ENCODE results near the gene ALG12.

Gene ALG12

DNA sequence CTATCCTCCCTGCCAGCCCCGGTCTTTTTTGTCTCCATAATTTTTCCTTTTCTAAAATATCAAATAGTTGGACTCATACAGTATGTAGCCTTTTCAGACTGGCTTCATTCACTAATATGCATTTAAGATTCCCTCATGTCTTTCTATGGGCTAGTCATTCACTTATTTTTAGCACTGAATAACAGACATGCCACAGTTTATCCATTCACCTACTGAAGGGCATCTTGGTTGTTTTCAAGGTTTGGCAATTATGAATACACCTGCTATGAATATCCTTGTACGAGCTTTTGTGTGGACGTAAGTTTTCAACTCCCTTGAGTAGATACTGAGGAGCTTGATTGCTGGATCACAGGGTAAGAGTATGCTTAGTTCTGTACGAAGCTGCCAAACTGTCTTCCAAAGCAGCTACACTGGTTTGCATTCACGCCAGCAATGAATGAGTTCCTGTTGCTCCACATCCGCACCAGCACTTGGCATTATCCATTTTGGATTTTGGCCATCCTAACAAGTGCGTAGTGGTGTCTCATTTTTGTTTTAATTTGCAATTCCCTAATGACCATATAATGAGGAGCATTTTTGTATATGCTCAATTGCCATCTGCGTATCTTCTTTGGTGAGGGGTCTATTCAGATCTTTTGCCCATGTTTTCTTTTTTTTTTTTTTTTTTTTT is 21.1 kb downstream of the ALG12 start:
- no peak for TF ChIP-seq PAX5 (IDR thresholded peaks at IDR 0.05; ENCODE audit: insufficient read depth, low read length, severe bottlenecking)
- TF ChIP-seq TAF1 (IDR thresholded peaks at IDR 0.05; ENCODE audit: low read depth, low read length): no peak
- TF ChIP-seq POLR2AphosphoS5 (IDR thresholded peaks at IDR 0.05; ENCODE audit: low read depth, low read length): no peak
- TF ChIP-seq SPI1 (IDR thresholded peaks at IDR 0.05; ENCODE audit: low read depth, low read length): no peak
- TF ChIP-seq POLR2A (IDR thresholded peaks at IDR 0.05; ENCODE audit: low read depth, low read length): no peak
- TF ChIP-seq POU2F2 (IDR thresholded peaks at IDR 0.05; ENCODE audit: low read depth, low read length): no peak
- DNase-seq (ENCODE audit: insufficient read length, low spot score): no peak
- FAIRE-seq: no peak

GRCh38 chr22:49896201-49896600 is 22.0 kb downstream of the ALG12 start:
- FAIRE-seq: no peak
- DNase-seq (ENCODE audit: insufficient read length, low spot score): no peak

DNA sequence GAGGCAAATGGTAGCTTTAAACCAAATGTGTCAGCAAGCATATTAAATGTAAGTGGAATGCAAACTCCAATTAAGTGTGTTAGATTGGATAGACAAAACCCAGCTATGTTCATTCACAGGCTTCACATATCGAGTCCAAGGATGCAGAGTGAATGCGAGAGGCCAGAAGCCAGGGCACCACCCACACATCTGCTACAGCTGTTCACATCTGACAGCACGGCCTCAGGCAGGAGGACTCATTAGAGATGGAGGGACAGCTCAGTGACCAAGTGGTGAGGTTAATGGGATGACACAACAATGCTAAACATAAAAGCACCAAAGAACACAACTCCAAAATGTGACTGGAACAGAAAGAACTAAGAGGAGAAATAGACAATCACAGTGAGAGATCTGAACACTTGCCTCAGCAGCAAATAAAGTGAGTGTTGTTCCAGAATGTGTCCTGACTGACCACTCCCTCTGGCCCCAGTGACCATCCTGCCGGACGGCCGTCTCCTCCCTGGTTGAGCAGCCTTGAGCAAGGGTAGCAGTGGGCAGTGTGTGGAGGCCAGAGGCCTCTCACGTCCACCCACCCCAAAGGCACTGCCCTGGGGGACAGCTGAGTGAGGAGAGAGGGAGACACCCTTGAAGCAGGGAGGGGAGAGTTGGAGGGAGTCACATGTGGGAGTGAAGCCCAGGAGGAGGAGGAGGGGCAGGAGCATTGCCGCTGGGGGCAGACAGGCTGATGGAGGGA is 23.8 kb downstream of the ALG12 start:
- FAIRE-seq: peak; percentile 68
- TF ChIP-seq POLR2A (IDR thresholded peaks at IDR 0.05; ENCODE audit: low read depth, low read length) (no peak), PAX5 (IDR thresholded peaks at IDR 0.05; ENCODE audit: insufficient read depth, low read length, severe bottlenecking) (no peak), TAF1 (IDR thresholded peaks at IDR 0.05; ENCODE audit: low read depth, low read length) (no peak), POLR2AphosphoS5 (IDR thresholded peaks at IDR 0.05; ENCODE audit: low read depth, low read length) (no peak)
- no peak for DNase-seq (ENCODE audit: insufficient read length, low spot score)

More at GRCh38 chr22:49896201-49896600, 22.0 kb downstream of the ALG12 start:
- TF ChIP-seq TAF1 (IDR thresholded peaks at IDR 0.05; ENCODE audit: low read depth, low read length): no peak

DNA sequence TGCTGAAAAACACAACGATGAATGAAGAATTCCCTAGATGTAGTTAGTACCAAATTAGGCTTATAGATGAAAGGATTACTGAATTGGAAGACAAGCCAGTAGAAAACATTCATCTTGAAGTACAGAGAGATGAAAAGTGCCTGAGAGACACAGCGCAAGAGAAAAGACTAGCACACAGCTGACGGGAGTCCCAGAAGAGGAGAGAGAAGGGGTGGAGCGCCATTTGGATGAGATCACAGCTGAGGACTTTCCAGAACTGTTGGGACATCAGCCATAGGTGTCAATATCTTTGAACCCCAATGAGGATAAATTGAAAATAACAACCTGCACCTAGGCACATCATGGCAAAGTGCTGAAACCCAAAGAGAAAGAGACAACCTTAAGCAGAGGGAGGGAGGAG is 25.2 kb downstream of the ALG12 start:
- FAIRE-seq (no peak), DNase-seq (ENCODE audit: insufficient read length, low spot score) (no peak)

GRCh38 chr22:49892226-49892899 is 25.9 kb downstream of the ALG12 start:
- FAIRE-seq: no peak
- TF ChIP-seq POLR2AphosphoS5 (IDR thresholded peaks at IDR 0.05; ENCODE audit: low read depth, low read length) (no peak), POU2F2 (IDR thresholded peaks at IDR 0.05; ENCODE audit: low read depth, low read length) (no peak)
- DNase-seq (ENCODE audit: insufficient read length, low spot score): no peak

More for the DNA sequence above, 25.2 kb downstream of the ALG12 start:
- TF ChIP-seq SPI1 (IDR thresholded peaks at IDR 0.05; ENCODE audit: low read depth, low read length) (no peak), TAF1 (IDR thresholded peaks at IDR 0.05; ENCODE audit: low read depth, low read length) (no peak), POLR2A (IDR thresholded peaks at IDR 0.05; ENCODE audit: low read depth, low read length) (no peak), POLR2AphosphoS5 (IDR thresholded peaks at IDR 0.05; ENCODE audit: low read depth, low read length) (no peak), PAX5 (IDR thresholded peaks at IDR 0.05; ENCODE audit: insufficient read depth, low read length, severe bottlenecking) (no peak), POU2F2 (IDR thresholded peaks at IDR 0.05; ENCODE audit: low read depth, low read length) (no peak)

- FAIRE-seq (no peak), DNase-seq (ENCODE audit: insufficient read length, low spot score) (no peak)
- no peak for TF ChIP-seq POLR2A (IDR thresholded peaks at IDR 0.05; ENCODE audit: low read depth, low read length)
- no peak for TF ChIP-seq TAF1 (IDR thresholded peaks at IDR 0.05; ENCODE audit: low read depth, low read length)
- TF ChIP-seq SPI1 (IDR thresholded peaks at IDR 0.05; ENCODE audit: low read depth, low read length): no peak
- no peak for TF ChIP-seq POLR2AphosphoS5 (IDR thresholded peaks at IDR 0.05; ENCODE audit: low read depth, low read length)
- TF ChIP-seq POU2F2 (IDR thresholded peaks at IDR 0.05; ENCODE audit: low read depth, low read length): no peak
- no peak for TF ChIP-seq PAX5 (IDR thresholded peaks at IDR 0.05; ENCODE audit: insufficient read depth, low read length, severe bottlenecking)
Measured at GRCh38 chr22:49889071-49889470, 29.2 kb downstream of the ALG12 start.

DNA sequence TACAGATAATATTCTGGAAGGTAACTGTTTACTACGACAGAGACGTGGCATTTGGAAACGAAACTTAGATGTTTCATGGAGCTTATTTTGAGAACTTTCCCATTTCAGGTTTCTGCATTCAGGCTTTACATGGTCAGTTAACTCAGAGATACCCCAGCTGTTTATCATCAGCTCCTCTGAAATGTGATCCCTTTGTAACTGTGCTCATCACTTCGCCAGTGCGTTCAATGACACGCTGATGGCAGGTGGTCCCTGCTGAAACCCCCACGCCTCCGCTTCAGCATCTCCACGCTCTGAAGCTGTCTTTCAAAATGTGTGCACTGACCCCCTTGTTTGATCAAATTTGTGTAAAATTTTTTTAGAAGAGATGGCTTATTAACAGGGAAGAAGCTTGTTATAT is 30.5 kb downstream of the ALG12 start:
- TF ChIP-seq POLR2AphosphoS5 (IDR thresholded peaks at IDR 0.05; ENCODE audit: low read depth, low read length): no peak
- no peak for TF ChIP-seq PAX5 (IDR thresholded peaks at IDR 0.05; ENCODE audit: insufficient read depth, low read length, severe bottlenecking)
- TF ChIP-seq POU2F2 (IDR thresholded peaks at IDR 0.05; ENCODE audit: low read depth, low read length): no peak
- TF ChIP-seq POLR2A (IDR thresholded peaks at IDR 0.05; ENCODE audit: low read depth, low read length): no peak
- no peak for TF ChIP-seq TAF1 (IDR thresholded peaks at IDR 0.05; ENCODE audit: low read depth, low read length)
- no peak for TF ChIP-seq SPI1 (IDR thresholded peaks at IDR 0.05; ENCODE audit: low read depth, low read length)
- FAIRE-seq (no peak), DNase-seq (ENCODE audit: insufficient read length, low spot score) (no peak)

- DNase-seq (ENCODE audit: insufficient read length, low spot score) (no peak), FAIRE-seq (no peak)
- TF ChIP-seq POU2F2 (IDR thresholded peaks at IDR 0.05; ENCODE audit: low read depth, low read length) (no peak), SPI1 (IDR thresholded peaks at IDR 0.05; ENCODE audit: low read depth, low read length) (no peak), POLR2A (IDR thresholded peaks at IDR 0.05; ENCODE audit: low read depth, low read length) (no peak), POLR2AphosphoS5 (IDR thresholded peaks at IDR 0.05; ENCODE audit: low read depth, low read length) (no peak), PAX5 (IDR thresholded peaks at IDR 0.05; ENCODE audit: insufficient read depth, low read length, severe bottlenecking) (no peak), TAF1 (IDR thresholded peaks at IDR 0.05; ENCODE audit: low read depth, low read length) (no peak)
Measured at GRCh38 chr22:49887064-49887451, 31.2 kb downstream of the ALG12 start.

DNA sequence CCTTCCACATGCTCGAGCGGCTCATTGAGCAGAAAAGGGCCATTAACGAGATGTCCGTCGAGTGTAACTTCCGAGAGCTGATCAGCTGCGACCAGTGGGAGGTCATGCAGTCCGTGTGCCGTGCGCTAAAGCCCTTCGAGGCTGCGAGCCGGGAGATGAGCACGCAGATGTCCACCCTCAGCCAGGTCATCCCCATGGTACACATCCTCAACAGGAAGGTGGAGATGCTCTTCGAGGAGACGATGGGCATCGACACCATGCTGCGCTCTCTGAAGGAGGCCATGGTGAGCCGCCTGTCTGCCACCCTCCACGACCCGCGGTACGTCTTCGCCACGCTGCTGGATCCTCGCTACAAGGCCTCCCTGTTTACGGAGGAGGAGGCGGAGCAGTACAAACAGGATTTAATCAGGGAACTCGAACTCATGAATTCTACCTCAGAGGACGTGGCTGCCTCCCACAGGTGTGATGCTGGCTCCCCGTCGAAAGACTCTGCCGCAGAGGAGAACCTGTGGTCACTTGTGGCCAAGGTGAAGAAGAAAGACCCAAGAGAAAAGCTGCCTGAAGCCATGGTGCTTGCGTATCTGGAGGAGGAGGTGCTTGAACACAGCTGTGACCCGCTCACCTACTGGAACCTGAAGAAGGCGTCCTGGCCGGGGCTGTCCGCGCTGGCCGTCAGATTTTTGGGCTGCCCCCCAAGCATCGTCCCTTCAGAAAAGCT is 31.7 kb downstream of the ALG12 start:
- TF ChIP-seq SPI1 (IDR thresholded peaks at IDR 0.05; ENCODE audit: low read depth, low read length): no peak
- no peak for TF ChIP-seq TAF1 (IDR thresholded peaks at IDR 0.05; ENCODE audit: low read depth, low read length)
- no peak for TF ChIP-seq POLR2A (IDR thresholded peaks at IDR 0.05; ENCODE audit: low read depth, low read length)
- TF ChIP-seq POU2F2 (IDR thresholded peaks at IDR 0.05; ENCODE audit: low read depth, low read length): no peak
- TF ChIP-seq POLR2AphosphoS5 (IDR thresholded peaks at IDR 0.05; ENCODE audit: low read depth, low read length): no peak
- no peak for TF ChIP-seq PAX5 (IDR thresholded peaks at IDR 0.05; ENCODE audit: insufficient read depth, low read length, severe bottlenecking)
- FAIRE-seq (no peak), DNase-seq (ENCODE audit: insufficient read length, low spot score) (no peak)
